ENCODE results near the gene FBXW7. TPM values are rescaled to one million over a fixed set of nuclear protein-coding genes. Genes with fewer than 3 reads are reported as not detected.
A peak's percentile ranks its signal among the peaks of the same experiment; 100 is the strongest.

The FBXW7 gene
- total and polyA plus RNA-seq, 2 donors (not counting 1 experiment from before 2014, with no cell fraction given): 16.3 to 68.7 TPM

DNA sequence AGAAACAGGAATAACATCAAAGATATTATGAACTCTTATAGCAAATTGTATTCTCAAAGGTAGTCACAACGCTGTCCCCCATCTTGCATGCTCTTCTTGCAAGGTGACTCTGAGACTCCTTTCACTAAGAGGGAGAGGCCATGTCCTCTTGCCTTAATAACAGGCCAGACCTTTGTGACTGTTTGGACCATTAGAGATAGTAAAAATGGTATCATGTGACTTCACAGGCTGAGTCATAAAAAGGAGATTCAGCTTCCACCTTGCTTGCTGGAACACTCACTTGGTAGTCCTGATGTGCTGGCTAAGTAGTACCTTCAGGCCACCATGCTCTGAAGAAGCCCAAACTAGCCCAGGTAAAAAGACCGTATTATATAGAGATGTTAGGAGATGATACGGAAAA lies 143.8 kb downstream of the FBXW7 start:
- no peak for TF ChIP-seq EZH2 (IDR thresholded peaks at IDR 0.05; ENCODE audit: low read length, missing control alignments)
- TF ChIP-seq, protein P1, sequence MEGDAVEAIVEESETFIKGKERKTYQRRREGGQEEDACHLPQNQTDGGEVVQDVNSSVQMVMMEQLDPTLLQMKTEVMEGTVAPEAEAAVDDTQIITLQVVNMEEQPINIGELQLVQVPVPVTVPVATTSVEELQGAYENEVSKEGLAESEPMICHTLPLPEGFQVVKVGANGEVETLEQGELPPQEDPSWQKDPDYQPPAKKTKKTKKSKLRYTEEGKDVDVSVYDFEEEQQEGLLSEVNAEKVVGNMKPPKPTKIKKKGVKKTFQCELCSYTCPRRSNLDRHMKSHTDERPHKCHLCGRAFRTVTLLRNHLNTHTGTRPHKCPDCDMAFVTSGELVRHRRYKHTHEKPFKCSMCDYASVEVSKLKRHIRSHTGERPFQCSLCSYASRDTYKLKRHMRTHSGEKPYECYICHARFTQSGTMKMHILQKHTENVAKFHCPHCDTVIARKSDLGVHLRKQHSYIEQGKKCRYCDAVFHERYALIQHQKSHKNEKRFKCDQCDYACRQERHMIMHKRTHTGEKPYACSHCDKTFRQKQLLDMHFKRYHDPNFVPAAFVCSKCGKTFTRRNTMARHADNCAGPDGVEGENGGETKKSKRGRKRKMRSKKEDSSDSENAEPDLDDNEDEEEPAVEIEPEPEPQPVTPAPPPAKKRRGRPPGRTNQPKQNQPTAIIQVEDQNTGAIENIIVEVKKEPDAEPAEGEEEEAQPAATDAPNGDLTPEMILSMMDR (conservative IDR thresholded peaks at IDR 0.05 in 1 of 2, IDR thresholded peaks at IDR 0.05 in 1 of 2; ENCODE audit: low read depth in 1 of 2, low read length in 2 of 2): no peak
- Histone ChIP-seq H3K79me2 (ENCODE audit: control insufficient read depth, insufficient read depth, low read length) (no peaks in the 10 kb centered on the region), H3K9ac (ENCODE audit: insufficient read depth, low read length) (no peak overlapping the region), H3K36me3 (ENCODE audit: control insufficient read depth, insufficient read depth, low read length) (no peaks in the 10 kb centered on the region), H4K20me1 (ENCODE audit: control insufficient read depth, extremely low read depth, insufficient read depth, low read length) (no peaks in the 10 kb centered on the region), H2AFZ (ENCODE audit: low read length) (no peak overlapping the region), H3K4me1 (ENCODE audit: control insufficient read depth, extremely low read depth, insufficient read depth, low read length) (no peaks in the 10 kb centered on the region), H3K9me3 (ENCODE audit: control insufficient read depth, insufficient read depth, low read depth, low read length) (no peaks in the 10 kb centered on the region), H3K27me3 (ENCODE audit: control insufficient read depth, insufficient read depth, low read length) (no peaks in the 10 kb centered on the region), H3K27ac (ENCODE audit: insufficient read depth, low read length) (no peak overlapping the region), H3K4me3 (replicated peaks in 1 of 4; ENCODE audit: control extremely low read depth in 1 of 4, insufficient read depth in 1 of 4, low read depth in 3 of 4, low read length in 4 of 4) (no peak overlapping the region), H3K4me2 (ENCODE audit: extremely low read depth, insufficient read depth, low read length) (no peak overlapping the region)
- no peak for DNase-seq (ENCODE audit: low read depth in 2 of 2)

DNA sequence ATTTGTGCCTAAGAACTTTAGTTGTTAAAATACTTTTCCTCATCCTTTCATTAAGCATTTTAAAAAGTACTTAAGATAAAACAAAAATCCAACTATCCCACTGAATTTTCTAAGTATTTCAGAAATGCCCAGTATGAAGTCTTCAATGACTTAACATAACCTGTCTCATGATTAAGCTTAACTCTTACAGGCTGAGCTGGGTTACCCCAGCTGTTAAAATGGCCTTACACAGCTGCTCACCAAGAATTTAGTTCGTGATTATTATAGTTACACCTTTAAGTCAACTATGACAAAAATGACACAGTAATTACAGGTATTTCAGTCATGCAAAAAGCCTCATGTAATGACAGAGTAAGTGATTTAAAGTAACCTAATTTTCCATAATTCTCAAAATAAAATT lies 145.7 kb downstream of the FBXW7 start:
- TF ChIP-seq EZH2 (IDR thresholded peaks at IDR 0.05; ENCODE audit: low read length, missing control alignments): no peak
- TF ChIP-seq, protein P1 (conservative IDR thresholded peaks at IDR 0.05 in 1 of 2, IDR thresholded peaks at IDR 0.05 in 1 of 2; ENCODE audit: low read depth in 1 of 2, low read length in 2 of 2): no peak

DNA sequence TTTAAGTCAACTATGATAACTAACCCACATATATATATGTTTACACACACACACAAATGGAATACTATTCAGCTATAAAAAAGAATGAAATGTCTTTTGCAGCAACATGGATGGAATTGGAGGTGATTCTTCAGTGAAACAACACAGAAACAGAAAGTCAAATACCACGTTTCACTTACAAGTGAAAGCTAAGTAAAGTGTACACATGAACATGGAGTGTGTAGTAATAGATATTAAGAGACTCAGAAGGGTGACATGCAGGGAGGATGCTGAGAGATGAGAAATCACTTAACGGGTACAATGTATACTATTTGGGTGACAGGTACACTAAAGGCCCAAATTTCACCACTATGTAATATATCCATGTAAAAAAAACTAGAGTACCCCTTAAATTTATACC lies 146.5 kb downstream of the FBXW7 start:
- Histone ChIP-seq H3K4me3 (replicated peaks in 1 of 4; ENCODE audit: control extremely low read depth in 1 of 4, insufficient read depth in 1 of 4, low read depth in 3 of 4, low read length in 4 of 4) (no peak overlapping the region), H3K9ac (ENCODE audit: insufficient read depth, low read length) (no peak overlapping the region), H2AFZ (ENCODE audit: low read length) (no peak overlapping the region), H4K20me1 (ENCODE audit: control insufficient read depth, extremely low read depth, insufficient read depth, low read length) (no peaks in the 10 kb centered on the region), H3K36me3 (ENCODE audit: control insufficient read depth, insufficient read depth, low read length) (no peaks in the 10 kb centered on the region), H3K27me3 (ENCODE audit: control insufficient read depth, insufficient read depth, low read length) (no peaks in the 10 kb centered on the region), H3K79me2 (ENCODE audit: control insufficient read depth, insufficient read depth, low read length) (no peaks in the 10 kb centered on the region), H3K9me3 (ENCODE audit: control insufficient read depth, insufficient read depth, low read depth, low read length) (no peaks in the 10 kb centered on the region), H3K4me1 (ENCODE audit: control insufficient read depth, extremely low read depth, insufficient read depth, low read length) (no peaks in the 10 kb centered on the region), H3K27ac (ENCODE audit: insufficient read depth, low read length) (no peak overlapping the region), H3K4me2 (ENCODE audit: extremely low read depth, insufficient read depth, low read length) (no peak overlapping the region)
- no peak for TF ChIP-seq EZH2 (IDR thresholded peaks at IDR 0.05; ENCODE audit: low read length, missing control alignments)
- TF ChIP-seq, protein P1 (conservative IDR thresholded peaks at IDR 0.05 in 1 of 2, IDR thresholded peaks at IDR 0.05 in 1 of 2; ENCODE audit: low read depth in 1 of 2, low read length in 2 of 2): no peak
- DNase-seq (ENCODE audit: low read depth in 2 of 2): no peak

More for the DNA sequence above, 145.7 kb downstream of the FBXW7 start:
- H3K27ac ChIP-seq (ENCODE audit: insufficient read depth, low read length): no peak overlapping the region
- no peaks in the 10 kb centered on the region for H3K27me3 ChIP-seq (ENCODE audit: control insufficient read depth, insufficient read depth, low read length)
- no peaks in the 10 kb centered on the region for H4K20me1 ChIP-seq (ENCODE audit: control insufficient read depth, extremely low read depth, insufficient read depth, low read length)
- no peak overlapping the region for H3K4me3 ChIP-seq (replicated peaks in 1 of 4; ENCODE audit: control extremely low read depth in 1 of 4, insufficient read depth in 1 of 4, low read depth in 3 of 4, low read length in 4 of 4)
- no peaks in the 10 kb centered on the region for H3K9me3 ChIP-seq (ENCODE audit: control insufficient read depth, insufficient read depth, low read depth, low read length)
- no peak overlapping the region for H3K4me2 ChIP-seq (ENCODE audit: extremely low read depth, insufficient read depth, low read length)
- no peaks in the 10 kb centered on the region for H3K79me2 ChIP-seq (ENCODE audit: control insufficient read depth, insufficient read depth, low read length)
- no peak overlapping the region for H2AFZ ChIP-seq (ENCODE audit: low read length)
- DNase-seq (ENCODE audit: low read depth in 2 of 2): peak in 1 of 2 donors; percentile 14
- H3K9ac ChIP-seq (ENCODE audit: insufficient read depth, low read length): no peak overlapping the region
- no peaks in the 10 kb centered on the region for H3K36me3 ChIP-seq (ENCODE audit: control insufficient read depth, insufficient read depth, low read length)
- no peaks in the 10 kb centered on the region for H3K4me1 ChIP-seq (ENCODE audit: control insufficient read depth, extremely low read depth, insufficient read depth, low read length)
